GM23248 (cell line): ENCODE data around the gene CRB1. TPM values are rescaled to one million over a fixed set of nuclear protein-coding genes. Genes with fewer than 3 reads are reported as not detected.

ENCODE experiments used
- DNase-seq: peaks from one replicate; pipeline ENCODE4 v3.0.0-alpha.2; 2015
- H2AFZ ChIP-seq: fragments of 200-600 bp; sonication (generic); 2 replicates; pipeline ENCODE4 v1.6.1; 2016; ENCODE audit warnings: antibody characterized with exemption
- H3F3A ChIP-seq: fragments of 200-600 bp; sonication (generic); 2 replicates; pipeline ENCODE4 v1.6.1; 2016; ENCODE audit warnings: mild to moderate bottlenecking, antibody characterized with exemption, mixed run types; ENCODE audit not compliant: insufficient read depth
- H3K27ac ChIP-seq: fragments of 200-600 bp; sonication (generic); 2 replicates; pipeline ENCODE4 v1.5.1; 2016; ENCODE audit warnings: mild to moderate bottlenecking
- H3K27me3 ChIP-seq: fragments of 200-600 bp; sonication (generic); replicated peaks from 2 replicates; pipeline ENCODE4 v1.6.1; 2016; ENCODE audit warnings: mild to moderate bottlenecking; ENCODE audit not compliant: insufficient read depth
- H3K36me3 ChIP-seq: fragments of 200-600 bp; sonication (generic); 2 replicates; pipeline ENCODE4 v1.6.1; 2016; ENCODE audit warnings: low read depth, mild to moderate bottlenecking
- H3K4me1 ChIP-seq: fragments of 200-600 bp; sonication (generic); 2 replicates; pipeline ENCODE4 v1.6.1; 2016; ENCODE audit warnings: mild to moderate bottlenecking; ENCODE audit not compliant: insufficient read depth
- H3K4me2 ChIP-seq: fragments of 200-600 bp; sonication (generic); one replicate; pipeline ENCODE4 v1.6.1; 2016; ENCODE audit warnings: mild to moderate bottlenecking; ENCODE audit not compliant: unreplicated experiment
- H3K4me3 ChIP-seq: fragments of 200-600 bp; sonication (generic); 2 replicates; pipeline ENCODE4 v1.5.1; 2016; ENCODE audit warnings: mild to moderate bottlenecking
- H3K79me2 ChIP-seq: fragments of 200-600 bp; sonication (generic); 2 replicates; pipeline ENCODE4 v1.6.1; 2016; ENCODE audit warnings: mild to moderate bottlenecking; ENCODE audit not compliant: insufficient read depth
- H3K9ac ChIP-seq: fragments of 200-600 bp; sonication (generic); 2 replicates; pipeline ENCODE4 v1.6.1; 2016; ENCODE audit warnings: mild to moderate bottlenecking
- H3K9me2 ChIP-seq: fragments of 200-600 bp; sonication (generic); 2 replicates; pipeline ENCODE4 v1.6.1; 2016; ENCODE audit warnings: mixed run types, mild to moderate bottlenecking, moderate library complexity; ENCODE audit not compliant: insufficient read depth
- H3K9me3 ChIP-seq: fragments of 200-600 bp; sonication (generic); one replicate; pipeline ENCODE4 v1.6.1; 2017; ENCODE audit warnings: low read depth
- H4K20me1 ChIP-seq: fragments of 200-600 bp; sonication (generic); 2 replicates; pipeline ENCODE4 v1.6.0; 2016; ENCODE audit not compliant: insufficient read depth
- EZH2 ChIP-seq: fragments of 200-600 bp; sonication (generic); IDR thresholded peaks from 2 replicates; pipeline ENCODE4 v1.6.1; 2018; ENCODE audit warnings: antibody characterized with exemption, mild to moderate bottlenecking; ENCODE audit not compliant: insufficient read depth, poor library complexity, severe bottlenecking
- EZH2phosphoT487 ChIP-seq: fragments of 200-600 bp; sonication (generic); IDR thresholded peaks from 2 replicates; pipeline ENCODE4 v1.6.1; 2018; ENCODE audit warnings: antibody characterized with exemption, moderate library complexity, mild to moderate bottlenecking, low read depth; ENCODE audit not compliant: insufficient read depth
- WGBS, 2 experiments: methylation state at CpG; one replicate each; pipeline ENCODE4 v1.1.6; 2015 to 2017; ENCODE audit warnings: low lambda C conversion rate in 2 of 2, low coverage in 1 of 2; ENCODE audit errors: missing lambda C conversion rate in 2 of 2; 5-methylcytosine and 5-hydroxymethylcytosine counted together
- in situ Hi-C: fragments of 300-500 bp; cut with MboI; formaldehyde crosslinking; loops from 2 replicates; pipeline ENCODE4 v1.15.0; 2020
- polyA plus RNA-seq: library from polyadenylated mRNA; unstranded; fragments of >200 nt; fragmentation: Nextera tagmentation; extraction: Ambion mirVana; gene quantifications from 2 replicates; pipeline ENCODE4 v1.2.1, GENCODE V29; 2016
- total RNA-seq: library from RNA; depleted of rRNA; stranded (reverse); fragments of >200 nt; shearing (Covaris generic); gene quantifications from 2 replicates; pipeline ENCODE4 v1.2.3, GENCODE V29; 2014; rRNA removed

CRB1 gene
- total RNA-seq: 0.11 TPM in 1 of 2 replicates, not detected in the other
- polyA plus RNA-seq: not detected in 2 replicates

GRCh38 chr1:197268012-197268411 is at the start of gene CRB1:
Gene CRB1, plus strand, starts transcription at chr1:197268252. Its CDS starts 161 bp downstream, at chr1:197268413.
- in situ Hi-C loops: no loop called here
- Histone ChIP-seq H3K27ac (no peak within 1 kb of the TSS), H3K4me1 (0 out of 2 replicates have a peak, but pooled peaks cover 7% of the 10 kb centered on the region), H3K4me3 (no peak within 1 kb of the TSS), H3K79me2 (no peaks in the 10 kb centered on the region), H3K9me2 (no peaks in the 10 kb centered on the region), H3K27me3 (no peaks in the 10 kb centered on the region), H3K9me3 (no peaks in the 10 kb centered on the region), H3K9ac (no peak within 1 kb of the TSS), H3K4me2 (no peak within 1 kb of the TSS), H4K20me1 (no peaks in the 10 kb centered on the region), H3K36me3 (no peaks in the 10 kb centered on the region), H2AFZ (peak within 1 kb of the TSS; percentile 78), H3F3A (no peaks in the 10 kb centered on the region)
- no peak for TF ChIP-seq EZH2phosphoT487
- peak; percentile 2 for DNase-seq
- WGBS, 2 experiments: 56 to 62% methylated on average over 4 of the region's 4 CpGs

- Histone ChIP-seq H2AFZ (no peak overlapping the region), H3K9ac (no peak overlapping the region), H3K9me3 (no peaks in the 10 kb centered on the region), H3K27ac (no peak overlapping the region), H3K9me2 (no peaks in the 10 kb centered on the region), H3K4me2 (no peak overlapping the region), H3K4me1 (no peaks in the 10 kb centered on the region), H3F3A (no peaks in the 10 kb centered on the region), H3K36me3 (no peaks in the 10 kb centered on the region), H3K4me3 (no peak overlapping the region), H4K20me1 (no peaks in the 10 kb centered on the region), H3K27me3 (no peaks in the 10 kb centered on the region), H3K79me2 (no peaks in the 10 kb centered on the region)
- DNase-seq: no peak
- TF ChIP-seq EZH2phosphoT487 (no peak), EZH2 (no peak)
- in situ Hi-C loops: no loop called here
Observed at GRCh38 chr1:197218857-197219256, 49.2 kb upstream of the CRB1 start.

GRCh38 chr1:197222025-197222685 is 45.9 kb upstream of the CRB1 start:
- no peak overlapping the region for H2AFZ ChIP-seq
- WGBS, 2 experiments: 95 to 96% methylated on average over 21 of the region's 21 CpGs
- no peaks in the 10 kb centered on the region for H4K20me1 ChIP-seq
- H3K27ac ChIP-seq: no peak overlapping the region
- DNase-seq: no peak
- H3K27me3 ChIP-seq: no peaks in the 10 kb centered on the region
- no peaks in the 10 kb centered on the region for H3K9me2 ChIP-seq
- no peaks in the 10 kb centered on the region for H3K79me2 ChIP-seq
- no peak overlapping the region for H3K4me3 ChIP-seq
- H3K4me1 ChIP-seq: no peaks in the 10 kb centered on the region
- no peak overlapping the region for H3K4me2 ChIP-seq
- no peaks in the 10 kb centered on the region for H3K36me3 ChIP-seq
- no peak for TF ChIP-seq EZH2
- TF ChIP-seq EZH2phosphoT487: no peak
- no peaks in the 10 kb centered on the region for H3F3A ChIP-seq
- H3K9ac ChIP-seq: no peak overlapping the region
- in situ Hi-C loops: no loop called here
- no peaks in the 10 kb centered on the region for H3K9me3 ChIP-seq

GRCh38 chr1:197222780-197223179 is 45.3 kb upstream of the CRB1 start:
- H3K4me2 ChIP-seq: no peak overlapping the region
- no peak overlapping the region for H3K9ac ChIP-seq
- in situ Hi-C loops: no loop called here
- no peaks in the 10 kb centered on the region for H3K9me3 ChIP-seq
- H3K36me3 ChIP-seq: no peaks in the 10 kb centered on the region
- H3F3A ChIP-seq: no peaks in the 10 kb centered on the region
- DNase-seq: no peak
- no peak overlapping the region for H3K4me3 ChIP-seq
- H3K9me2 ChIP-seq: no peaks in the 10 kb centered on the region
- no peaks in the 10 kb centered on the region for H3K27me3 ChIP-seq
- H2AFZ ChIP-seq: no peak overlapping the region
- WGBS, 2 experiments: 97 to 98% methylated on average over 2 of the region's 2 CpGs
- H3K79me2 ChIP-seq: no peaks in the 10 kb centered on the region
- TF ChIP-seq EZH2: no peak
- no peak for TF ChIP-seq EZH2phosphoT487
- H4K20me1 ChIP-seq: no peaks in the 10 kb centered on the region
- no peak overlapping the region for H3K27ac ChIP-seq
- H3K4me1 ChIP-seq: no peaks in the 10 kb centered on the region

GRCh38 chr1:197224160-197224559 is 43.9 kb upstream of the CRB1 start:
- H4K20me1 ChIP-seq: no peaks in the 10 kb centered on the region
- H3K4me2 ChIP-seq: no peak overlapping the region
- H3K9me3 ChIP-seq: no peaks in the 10 kb centered on the region
- no peak overlapping the region for H2AFZ ChIP-seq
- H3K27me3 ChIP-seq: no peaks in the 10 kb centered on the region
- H3K9ac ChIP-seq: no peak overlapping the region
- no peaks in the 10 kb centered on the region for H3K9me2 ChIP-seq
- DNase-seq: peak; percentile 26
- no peak overlapping the region for H3K4me3 ChIP-seq
- in situ Hi-C loops: no loop called here
- H3K36me3 ChIP-seq: no peaks in the 10 kb centered on the region
- H3K79me2 ChIP-seq: no peaks in the 10 kb centered on the region
- TF ChIP-seq EZH2 (no peak), EZH2phosphoT487 (no peak)
- no peaks in the 10 kb centered on the region for H3K4me1 ChIP-seq
- H3F3A ChIP-seq: no peaks in the 10 kb centered on the region
- 6 to 8% methylated on average over 1 of the region's 1 CpG for WGBS, 2 experiments
- no peak overlapping the region for H3K27ac ChIP-seq
